Naive thymus-derived CD8-positive, alpha-beta T cell (primary cell): ENCODE results near the gene UBASH3B. TPM values are rescaled to one million over a fixed set of nuclear protein-coding genes. Genes with fewer than 3 reads are reported as not detected.
A peak's percentile ranks its signal among the peaks of the same experiment; 100 is the strongest.

ENCODE experiments used
- ATAC-seq, 2 donors: fragments of 150-1000 bp; cut with Tn5 transposase in 1 of 2; sonication (Bioruptor Pico), chemical (Tn5 transposase) in 1 of 2; 1 replicate in 1 of 2; 2 replicates in 1 of 2; pipeline ENCODE4 v1.10.0; 2021; ENCODE audit warnings: mild to moderate bottlenecking in 2 of 2, moderate library complexity in 2 of 2
- POLR2A ChIA-PET: fragments of 350-600 bp; sonication (Branson Sonifier 250); formaldehyde crosslinking; loops from one replicate; lab custom pipeline; 2021; ENCODE audit warnings: antibody characterized with exemption; lab: Charles Lee
- DNase-seq, 10 donors: peaks; one replicate each; pipeline versions ENCODE4 v3.0.0 to v3.0.0-alpha.2; 2020 to 2022
- H3K27ac Mint-ChIP-seq, 10 donors: one replicate each; pipeline ENCODE4 v1.8.0; 2020 to 2022; ENCODE audit warnings: mild to moderate bottlenecking in 10 of 10, mixed read lengths in 10 of 10, moderate library complexity in 4 of 10, inconsistent platforms in 1 of 10
- H3K27me3 Mint-ChIP-seq, 5 donors: one replicate each; pipeline ENCODE4 v1.8.0; 2021 to 2022; ENCODE audit warnings: mixed read lengths in 5 of 5
- H3K36me3 Mint-ChIP-seq, 3 donors: one replicate each; pipeline ENCODE4 v1.8.0; 2020 to 2022; ENCODE audit warnings: mixed read lengths in 3 of 3, mild to moderate bottlenecking in 2 of 3, inconsistent platforms in 1 of 3
- H3K4me1 Mint-ChIP-seq, 4 donors: one replicate each; pipeline ENCODE4 v1.8.0; 2021 to 2022; ENCODE audit warnings: mixed read lengths in 4 of 4
- H3K4me3 Mint-ChIP-seq, 10 donors: one replicate each; pipeline ENCODE4 v1.8.0; 2020 to 2022; ENCODE audit warnings: mild to moderate bottlenecking in 10 of 10, mixed read lengths in 10 of 10, moderate library complexity in 6 of 10, inconsistent platforms in 1 of 10
- H3K9me3 Mint-ChIP-seq, 9 donors: one replicate each; pipeline ENCODE4 v1.8.0; 2020 to 2022; ENCODE audit warnings: mixed read lengths in 9 of 9, mild to moderate bottlenecking in 3 of 9, inconsistent platforms in 1 of 9, moderate library complexity in 1 of 9
- polyA plus RNA-seq, 3 donors: library from polyadenylated mRNA; unstranded; fragments of 300-500 nt; fragmentation: Illumina TruSeq; gene quantifications; one replicate each; pipeline ENCODE4 v1.2.3, GENCODE V29; 2021
- total RNA-seq, 8 experiments: library from RNA in 2 of 8; stranded (reverse) in 2 of 8; gene quantifications; one replicate each; pipeline ENCODE4 v1.2.3 and lab custom pipeline; 2021 to 2026

UBASH3B gene
- total and polyA plus RNA-seq, 5 experiments from 2014 or later, result 6.8 to 35.2 (median 12.8) TPM

GRCh38 chr11:122681070-122681469 is 25.5 kb downstream of the UBASH3B start:
- no peaks in the 10 kb centered on the region for H3K27me3 Mint-ChIP-seq
- peak overlapping the region in 2 of 10 donors; percentile 29 to 40 for H3K27ac Mint-ChIP-seq
- DNase-seq, result no peak
- POLR2A ChIA-PET, result interaction anchor here (2.2 kb wide), 1 partner anchor 16 kb away, joined by 9 read pairs; no protein-coding TSS in a partner anchor
- no peak overlapping the region for H3K4me3 Mint-ChIP-seq
- peaks cover 24 to 73% (median 56%) of the 10 kb centered on the region in 4 donors for H3K4me1 Mint-ChIP-seq
- no peaks in the 10 kb centered on the region for H3K9me3 Mint-ChIP-seq
- ATAC-seq, result no peak
- peaks cover 0 to 3% (median 0%) of the 10 kb centered on the region in 3 donors for H3K36me3 Mint-ChIP-seq

GRCh38 chr11:122681735-122682134 is 26.2 kb downstream of the UBASH3B start:
- Mint-ChIP-seq H3K9me3 (no peaks in the 10 kb centered on the region), H3K27ac (peak overlapping the region in 5 of 10 donors; percentile 1 to 43 (median 29)), H3K36me3 (peaks cover 0 to 3% (median 0%) of the 10 kb centered on the region in 3 donors), H3K27me3 (no peaks in the 10 kb centered on the region), H3K4me1 (peaks cover 28 to 73% (median 56%) of the 10 kb centered on the region in 4 donors), H3K4me3 (no peak overlapping the region)
- DNase-seq (no peak), ATAC-seq (peak in 1 of 2 donors; percentile 59)
- POLR2A ChIA-PET, result interaction anchor here (1.2 to 2.2 kb wide), 2 partner anchors 10 to 15 kb away, joined by 5 to 9 read pairs; no protein-coding TSS in a partner anchor

- no peak overlapping the region for H3K4me3 Mint-ChIP-seq
- DNase-seq (no peak), ATAC-seq (no peak)
- peaks cover 26 to 72% (median 55%) of the 10 kb centered on the region in 4 donors for H3K4me1 Mint-ChIP-seq
- H3K27ac Mint-ChIP-seq, result peak overlapping the region in 3 of 10 donors; percentile 15 to 68 (median 22)
- POLR2A ChIA-PET, result interaction anchor here (0.5 to 2.2 kb wide), 5 partner anchors 8 to 68 kb away, joined by 3 to 9 read pairs (median 4); no protein-coding TSS in a partner anchor
- H3K9me3 Mint-ChIP-seq, result no peaks in the 10 kb centered on the region
- H3K36me3 Mint-ChIP-seq, result peaks cover 0 to 3% (median 0%) of the 10 kb centered on the region in 3 donors
- no peaks in the 10 kb centered on the region for H3K27me3 Mint-ChIP-seq
Observed at GRCh38 chr11:122682464-122682863, 26.9 kb downstream of the UBASH3B start.

- DNase-seq (no peak), ATAC-seq (no peak)
- Mint-ChIP-seq H3K27ac (peak overlapping the region in 3 of 10 donors; percentile 19 to 79 (median 36)), H3K36me3 (peaks cover 0 to 3% (median 0%) of the 10 kb centered on the region in 3 donors), H3K27me3 (no peaks in the 10 kb centered on the region), H3K4me3 (no peak overlapping the region), H3K9me3 (no peaks in the 10 kb centered on the region), H3K4me1 (peaks cover 31 to 64% (median 57%) of the 10 kb centered on the region in 4 donors)
- POLR2A ChIA-PET, result interaction anchor here (7.5 kb wide), 1 partner anchor 11 kb away, joined by 48 read pairs; no protein-coding TSS in a partner anchor
Observed at GRCh38 chr11:122685041-122685440, 29.5 kb downstream of the UBASH3B start.

GRCh38 chr11:122686111-122686510 is 30.6 kb downstream of the UBASH3B start:
- DNase-seq (no peak), ATAC-seq (no peak)
- Mint-ChIP-seq H3K9me3 (no peaks in the 10 kb centered on the region), H3K36me3 (peaks cover 0 to 3% (median 0%) of the 10 kb centered on the region in 3 donors), H3K27me3 (no peaks in the 10 kb centered on the region), H3K27ac (peak overlapping the region in 9 of 10 donors; percentile 2 to 69 (median 44)), H3K4me1 (peaks cover 35 to 65% (median 64%) of the 10 kb centered on the region in 4 donors), H3K4me3 (peak overlapping the region in 1 of 10 donors; percentile 5)
- POLR2A ChIA-PET, result interaction anchor here (1.7 to 7.5 kb wide), 2 partner anchors 12 to 30 kb away, joined by 5 to 48 read pairs; no protein-coding TSS in a partner anchor

- ATAC-seq, result peak; percentile 22 to 29
- H3K4me1 Mint-ChIP-seq, result peaks cover 46 to 82% (median 78%) of the 10 kb centered on the region in 4 donors
- H3K36me3 Mint-ChIP-seq, result peaks cover 0 to 4% (median 3%) of the 10 kb centered on the region in 3 donors
- H3K9me3 Mint-ChIP-seq, result peaks cover 0 to 2% (median 0%) of the 10 kb centered on the region in 9 donors
- POLR2A ChIA-PET, result interaction anchor here (1.0 to 7.5 kb wide), 11 partner anchors 11 to 65 kb away, joined by 4 to 48 read pairs (median 10); partner anchors contain the start of gene UBASH3B
- H3K27me3 Mint-ChIP-seq, result no peaks in the 10 kb centered on the region
- peak overlapping the region; percentile 87 to 96 (median 93) for H3K27ac Mint-ChIP-seq
- DNase-seq, result no peak
- peak overlapping the region; percentile 37 to 83 (median 80) for H3K4me3 Mint-ChIP-seq
Observed at GRCh38 chr11:122690384-122690783, 34.9 kb downstream of the UBASH3B start.

- peaks cover 47 to 86% (median 80%) of the 10 kb centered on the region in 4 donors for H3K4me1 Mint-ChIP-seq
Observed at GRCh38 chr11:122690801-122691548, 35.5 kb downstream of the UBASH3B start.

GRCh38 chr11:122691549-122692150 is 36.1 kb downstream of the UBASH3B start:
- peaks cover 0 to 2% (median 0%) of the 10 kb centered on the region in 9 donors for H3K9me3 Mint-ChIP-seq
- H3K27me3 Mint-ChIP-seq, result no peaks in the 10 kb centered on the region
- peaks cover 0 to 4% (median 3%) of the 10 kb centered on the region in 3 donors for H3K36me3 Mint-ChIP-seq
- no peak for DNase-seq
- peaks cover 41 to 86% (median 80%) of the 10 kb centered on the region in 4 donors for H3K4me1 Mint-ChIP-seq
- peak overlapping the region; percentile 37 to 83 (median 80) for H3K4me3 Mint-ChIP-seq
- peak overlapping the region; percentile 87 to 96 (median 93) for H3K27ac Mint-ChIP-seq
- no peak for ATAC-seq
- POLR2A ChIA-PET, result interaction anchor here (0.7 to 7.5 kb wide), 16 partner anchors 9 to 91 kb away, joined by 3 to 48 read pairs (median 5); partner anchors contain the start of gene UBASH3B

More at GRCh38 chr11:122690801-122691548, 35.5 kb downstream of the UBASH3B start:
- H3K27ac Mint-ChIP-seq, result peak overlapping the region; percentile 87 to 96 (median 93)
- peak overlapping the region; percentile 37 to 83 (median 80) for H3K4me3 Mint-ChIP-seq
- DNase-seq, result peak in 3 of 10 donors; percentile 30 to 37 (median 31)
- peaks cover 0 to 2% (median 0%) of the 10 kb centered on the region in 9 donors for H3K9me3 Mint-ChIP-seq
- POLR2A ChIA-PET, result interaction anchor here (0.7 to 7.5 kb wide), 16 partner anchors 9 to 65 kb away, joined by 3 to 48 read pairs (median 5); partner anchors contain the start of gene UBASH3B
- no peaks in the 10 kb centered on the region for H3K27me3 Mint-ChIP-seq
- peak; percentile 61 to 68 for ATAC-seq
- peaks cover 0 to 4% (median 3%) of the 10 kb centered on the region in 3 donors for H3K36me3 Mint-ChIP-seq

GRCh38 chr11:122692444-122692843 is 36.9 kb downstream of the UBASH3B start:
- Mint-ChIP-seq H3K9me3 (peaks cover 0 to 2% (median 0%) of the 10 kb centered on the region in 9 donors), H3K36me3 (peaks cover 0 to 4% (median 3%) of the 10 kb centered on the region in 3 donors), H3K27me3 (no peaks in the 10 kb centered on the region), H3K4me1 (peaks cover 41 to 87% (median 82%) of the 10 kb centered on the region in 4 donors), H3K27ac (peak overlapping the region; percentile 87 to 96 (median 93)), H3K4me3 (peak overlapping the region in 8 of 10 donors; percentile 35 to 81 (median 54))
- POLR2A ChIA-PET, result interaction anchor here (0.7 to 7.5 kb wide), 6 partner anchors 14 to 90 kb away, joined by 3 to 48 read pairs (median 10); no protein-coding TSS in a partner anchor
- DNase-seq (no peak), ATAC-seq (no peak)

GRCh38 chr11:122695076-122695615 is 39.6 kb downstream of the UBASH3B start:
- Mint-ChIP-seq H3K4me3 (peak overlapping the region in 5 of 10 donors; percentile 27 to 64 (median 55)), H3K27ac (peak overlapping the region; percentile 85 to 98 (median 92)), H3K4me1 (peaks cover 45 to 97% (median 96%) of the 10 kb centered on the region in 4 donors), H3K27me3 (no peaks in the 10 kb centered on the region), H3K9me3 (peaks cover 0 to 2% (median 0%) of the 10 kb centered on the region in 9 donors), H3K36me3 (peaks cover 0 to 4% (median 3%) of the 10 kb centered on the region in 3 donors)
- no peak for DNase-seq
- no peak for ATAC-seq
- POLR2A ChIA-PET, result interaction anchor here (0.8 to 8.4 kb wide), 10 partner anchors 11 to 53 kb away, joined by 3 to 144 read pairs (median 17); partner anchors contain the start of gene UBASH3B

- H3K9me3 Mint-ChIP-seq, result peaks cover 0 to 2% (median 0%) of the 10 kb centered on the region in 9 donors
- peaks cover 40 to 98% (median 96%) of the 10 kb centered on the region in 4 donors for H3K4me1 Mint-ChIP-seq
- DNase-seq, result peak; percentile 53 to 83 (median 68)
- peak overlapping the region; percentile 87 to 98 (median 95) for H3K27ac Mint-ChIP-seq
- ATAC-seq, result peak; percentile 73 to 78
- H3K27me3 Mint-ChIP-seq, result no peaks in the 10 kb centered on the region
- POLR2A ChIA-PET, result interaction anchor here (0.6 to 8.4 kb wide), 24 partner anchors 8 to 367 kb away, joined by 3 to 144 read pairs (median 6); partner anchors contain the start of genes CRTAM, HSPA8 and UBASH3B
- peak overlapping the region; percentile 54 to 88 (median 80) for H3K4me3 Mint-ChIP-seq
- peaks cover 0 to 4% (median 3%) of the 10 kb centered on the region in 3 donors for H3K36me3 Mint-ChIP-seq
Observed at GRCh38 chr11:122696662-122697061, 41.1 kb downstream of the UBASH3B start.
